CD4-positive, alpha-beta T cell treated with Interleukin-1 beta for 1 hour (primary cell): Measurements from ENCODE around the gene INSRR.
A peak's percentile ranks its signal among the peaks of the same experiment; 100 is the strongest.

Experiments
- DNase-seq, 2 donors: peaks; one replicate each; pipeline ENCODE4 v3.0.0-alpha.2; 2020 to 2022

The INSRR gene

GRCh38 chr1:156822680-156823079 lies 36.2 kb downstream of the INSRR start:
- no peak for DNase-seq

DNA sequence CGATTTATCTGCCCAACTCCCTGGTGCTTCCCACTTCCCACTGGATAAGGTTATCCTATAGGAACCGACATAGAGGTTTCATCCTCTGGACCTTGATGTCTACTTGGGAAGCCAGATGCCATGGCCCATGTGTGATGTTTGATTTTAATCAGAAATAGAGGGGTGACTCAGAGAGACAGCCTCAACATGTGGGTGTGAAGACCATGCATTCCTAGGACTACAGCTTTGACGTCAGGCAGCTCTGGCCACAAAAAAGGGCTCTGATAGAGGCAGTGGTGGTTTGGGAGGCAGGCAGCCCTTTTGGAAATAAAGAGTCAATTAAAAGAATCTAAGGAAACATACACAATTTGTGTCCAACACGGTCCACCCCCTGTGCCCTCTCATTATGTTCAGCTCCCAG lies 37.1 kb downstream of the INSRR start:
- DNase-seq: no peak

GRCh38 chr1:156816561-156817328 lies 42.2 kb downstream of the INSRR start, which contains the start of gene SH2D2A:
TSS of gene SH2D2A (minus strand) at chr1:156816848. CDS start at chr1:156816708, 140 bp downstream.
- DNase-seq: peak; percentile 96 to 97

- DNase-seq: no peak
Observed at GRCh38 chr1:156815961-156816422, 42.9 kb downstream of the INSRR start.

GRCh38 chr1:156815307-156815826 lies 43.5 kb downstream of the INSRR start:
- no peak for DNase-seq

GRCh38 chr1:156814571-156815260 lies 44.2 kb downstream of the INSRR start:
- peak; percentile 36 to 51 for DNase-seq

DNA sequence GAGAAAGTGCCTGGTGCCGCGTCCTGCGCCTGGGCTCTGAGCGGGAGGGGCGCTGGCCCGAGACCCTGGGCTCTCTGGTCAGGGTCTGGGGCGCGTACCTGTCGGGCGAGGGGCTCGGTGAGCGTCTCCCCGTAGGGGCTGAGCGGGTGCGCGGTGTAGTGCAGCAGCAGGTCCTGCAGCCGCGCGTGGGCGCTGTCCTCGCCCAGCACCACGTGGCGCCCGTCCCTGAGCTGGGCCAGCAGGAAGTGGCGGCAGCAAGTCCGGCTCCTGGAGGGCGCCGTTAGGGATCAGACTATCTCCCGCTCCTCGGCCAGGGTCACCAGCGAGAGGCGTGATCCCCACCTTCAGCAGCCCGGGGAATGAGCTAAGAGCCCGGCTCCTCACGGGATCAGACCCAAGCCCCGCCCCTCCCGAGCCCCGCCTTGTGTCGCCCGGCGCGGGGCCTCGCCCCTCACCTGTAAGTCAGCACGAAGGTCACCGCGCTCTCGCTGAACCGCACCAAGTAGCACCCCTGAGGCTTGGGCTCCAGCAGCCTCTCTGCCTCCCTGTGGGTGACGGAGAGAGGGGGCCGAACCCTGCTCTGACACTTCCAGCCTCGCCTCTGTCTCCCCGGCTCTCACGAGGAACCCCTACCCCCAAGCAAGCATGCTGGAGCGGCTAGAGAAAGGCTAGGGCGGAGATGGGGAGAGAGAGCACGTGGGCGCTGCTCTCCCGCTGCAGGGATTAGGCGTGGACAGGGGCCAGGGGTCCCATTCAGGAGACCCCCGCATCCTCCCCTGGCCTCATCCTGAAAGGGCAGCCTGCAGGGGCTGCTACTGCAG lies 45.0 kb downstream of the INSRR start:
- peak; percentile 73 to 80 for DNase-seq

GRCh38 chr1:156813298-156813697 lies 45.6 kb downstream of the INSRR start:
- no peak for DNase-seq

DNA sequence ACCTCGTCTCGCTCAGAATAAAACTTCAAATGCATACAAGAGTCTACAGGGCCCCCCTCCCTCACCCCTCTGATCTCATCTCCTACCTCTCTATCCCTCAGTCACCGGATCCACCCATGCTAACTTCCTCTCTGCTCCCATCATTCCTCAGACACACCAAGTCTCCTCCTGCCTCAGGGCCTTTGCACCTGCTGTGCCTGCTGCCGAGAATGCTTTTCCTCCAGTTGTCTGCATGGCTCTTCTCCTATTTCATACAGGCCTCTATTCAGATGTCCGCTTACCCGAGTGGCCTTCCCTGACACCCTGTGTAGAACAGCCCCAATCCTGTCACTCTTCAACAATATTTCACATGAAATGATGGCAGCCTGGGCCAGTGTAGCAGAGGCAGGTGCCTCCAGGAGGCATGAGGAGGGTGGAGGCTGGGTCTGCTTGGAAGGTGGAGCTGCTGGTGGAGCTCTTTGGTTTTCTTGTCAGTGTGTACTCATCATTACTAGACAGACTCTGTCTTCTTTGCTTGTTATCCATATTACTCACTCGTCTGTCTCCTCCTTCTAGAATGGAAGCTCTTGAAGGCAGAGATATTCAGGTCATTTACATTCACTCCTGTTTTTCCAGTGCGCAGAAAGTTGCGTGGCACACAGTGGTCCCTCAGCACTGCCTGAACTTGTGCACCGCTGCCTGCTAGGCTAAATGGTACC lies 46.5 kb downstream of the INSRR start:
- no peak for DNase-seq

DNA sequence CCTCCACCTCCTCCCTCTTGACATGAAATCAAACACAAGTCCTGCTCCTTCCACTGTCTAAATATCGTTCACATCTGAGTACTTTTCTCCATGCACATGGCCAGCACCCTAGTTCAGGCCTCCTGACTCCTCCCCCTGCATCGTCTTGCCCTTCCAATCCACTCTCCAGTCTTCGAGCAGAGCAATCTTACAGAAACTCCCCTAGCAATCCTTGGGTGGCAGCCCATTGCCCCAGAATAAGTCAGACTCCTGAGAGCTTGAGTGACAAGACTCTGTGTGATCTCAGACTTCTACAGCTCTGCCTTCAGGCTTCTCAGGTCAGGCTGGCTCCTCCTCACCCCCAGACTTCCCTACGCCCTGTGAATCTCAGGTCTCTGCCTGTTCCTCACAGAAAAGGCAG lies 47.7 kb downstream of the INSRR start:
- no peak for DNase-seq

DNA sequence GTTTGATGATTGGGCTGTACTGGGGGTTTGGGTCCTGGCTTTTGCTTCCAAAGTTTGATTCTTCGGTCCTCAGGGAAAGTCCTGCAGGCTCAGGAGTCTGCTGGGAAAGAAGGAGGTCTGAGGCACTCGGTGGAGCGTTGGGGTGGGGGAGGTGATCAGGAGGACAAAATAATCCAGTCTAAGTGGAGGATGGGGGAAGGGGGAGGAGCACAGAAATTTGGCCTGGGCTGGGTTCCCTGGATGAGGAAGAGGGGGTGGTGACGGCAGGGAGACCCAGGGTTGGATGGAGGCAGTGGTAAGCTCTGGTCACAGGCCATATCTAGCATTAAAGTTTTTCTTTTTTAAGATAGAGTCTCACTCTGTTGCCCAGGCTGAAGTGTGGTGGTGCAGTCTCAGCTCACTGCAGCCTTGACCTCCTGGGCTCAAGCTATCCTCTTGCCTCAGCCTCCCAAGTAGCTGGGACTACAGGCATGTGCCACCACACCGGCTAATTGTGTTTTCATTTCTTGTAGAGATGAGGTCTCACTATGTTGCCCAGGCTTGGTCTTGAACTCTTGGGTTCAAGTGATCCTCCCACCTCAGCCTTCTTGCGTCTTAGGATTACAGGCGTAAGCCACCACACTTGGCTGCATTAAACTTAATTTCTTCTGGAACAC lies 49.1 kb downstream of the INSRR start:
- no peak for DNase-seq

- no peak for DNase-seq
Observed at GRCh38 chr1:156809281-156809680, 49.6 kb downstream of the INSRR start.

- no peak for DNase-seq
Observed at GRCh38 chr1:156808186-156809030, 50.5 kb downstream of the INSRR start.

DNA sequence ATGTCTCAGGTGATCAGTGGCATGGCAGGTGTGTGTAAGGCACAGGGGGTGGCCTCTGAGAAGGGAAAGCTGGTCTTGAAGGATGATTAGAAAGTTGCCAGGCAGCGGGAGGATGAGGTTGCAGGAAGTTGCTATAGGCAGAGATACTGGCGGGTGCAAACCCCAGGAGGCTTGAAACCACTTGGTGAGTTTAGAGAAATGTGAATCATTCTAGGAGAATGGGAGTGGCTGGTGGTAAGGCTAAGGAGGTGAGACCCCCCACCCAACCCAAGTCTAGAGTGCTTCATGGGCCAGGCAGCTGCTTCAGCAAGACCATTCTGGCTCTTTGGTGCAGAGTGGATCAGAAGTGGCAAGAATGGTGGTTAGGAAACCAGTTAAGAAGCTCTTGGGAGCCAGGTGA lies 51.3 kb downstream of the INSRR start:
- no peak for DNase-seq

- no peak for DNase-seq
Observed at GRCh38 chr1:156806512-156807440, 52.1 kb downstream of the INSRR start.

GRCh38 chr1:156805766-156806511 lies 53.0 kb downstream of the INSRR start:
- DNase-seq: no peak

GRCh38 chr1:156804572-156805243 lies 54.2 kb downstream of the INSRR start:
- DNase-seq: no peak

DNA sequence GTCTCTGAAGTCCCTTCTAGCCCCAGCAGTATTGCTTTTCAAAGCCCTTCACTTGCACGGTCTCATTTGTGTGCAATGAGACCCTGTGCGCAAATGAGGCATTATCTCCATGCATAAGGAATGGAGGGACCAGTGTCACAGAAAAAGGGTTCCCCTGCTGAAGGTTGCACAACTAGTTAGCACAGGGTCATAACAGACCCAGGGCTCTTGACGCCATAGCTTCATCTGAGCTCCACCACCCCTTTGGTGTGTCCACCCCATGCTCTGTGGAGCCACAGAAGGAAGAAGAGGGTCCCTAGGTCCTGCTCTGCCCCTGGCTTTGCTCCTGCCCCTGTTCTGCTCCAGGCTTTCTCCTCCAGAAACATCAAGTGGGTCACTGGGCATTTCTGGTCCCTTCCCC lies 54.9 kb downstream of the INSRR start:
- no peak for DNase-seq
